ENCODE data around the gene CTSL.

GRCh38 chr9:87741326-87741725 lies 15.4 kb downstream of the CTSL start:
- TF ChIP-seq GATA2 (IDR thresholded peaks at IDR 0.05; ENCODE audit: low read depth, low read length): no peak
- no peak for TF ChIP-seq GATA3 (IDR thresholded peaks at IDR 0.05; ENCODE audit: low read depth, low read length)
